Measurements from ENCODE around the gene TMEM178B.

TMEM178B gene

GRCh38 chr7:141210862-141211261 lies 137.0 kb downstream of the TMEM178B start:
- no peak for TF ChIP-seq CTCF (IDR thresholded peaks at IDR 0.05; ENCODE audit: borderline replicate concordance, control extremely low read depth, extremely low read depth, insufficient read depth, missing control alignments)
- in situ Hi-C loops (cut with MboI; ENCODE audit: low sequenced_read_pairs, unreplicated experiment), result loop anchor here (25.0 kb wide), 1 partner anchor 399 kb away; no protein-coding TSS in a partner anchor
- no peak for DNase-seq (ENCODE audit: low spot score)

- DNase-seq (ENCODE audit: low spot score), result no peak
- in situ Hi-C loops (cut with MboI; ENCODE audit: low sequenced_read_pairs, unreplicated experiment), result loop anchor here (25.0 kb wide), 1 partner anchor 401 kb away; no protein-coding TSS in a partner anchor
- TF ChIP-seq CTCF (IDR thresholded peaks at IDR 0.05; ENCODE audit: borderline replicate concordance, control extremely low read depth, extremely low read depth, insufficient read depth, missing control alignments), result no peak
Observed at GRCh38 chr7:141213226-141213625, 139.4 kb downstream of the TMEM178B start.

GRCh38 chr7:141217938-141218337 lies 144.1 kb downstream of the TMEM178B start:
- no peak for TF ChIP-seq CTCF (IDR thresholded peaks at IDR 0.05; ENCODE audit: borderline replicate concordance, control extremely low read depth, extremely low read depth, insufficient read depth, missing control alignments)
- in situ Hi-C loops (cut with MboI; ENCODE audit: low sequenced_read_pairs, unreplicated experiment), result loop anchor here (25.0 kb wide), 1 partner anchor 406 kb away; no protein-coding TSS in a partner anchor
- DNase-seq (ENCODE audit: low spot score), result no peak

- DNase-seq (ENCODE audit: low spot score), result no peak
- no peak for TF ChIP-seq CTCF (IDR thresholded peaks at IDR 0.05; ENCODE audit: borderline replicate concordance, control extremely low read depth, extremely low read depth, insufficient read depth, missing control alignments)
- in situ Hi-C loops (cut with MboI; ENCODE audit: low sequenced_read_pairs, unreplicated experiment), result loop anchor here (25.0 kb wide), 1 partner anchor 407 kb away; no protein-coding TSS in a partner anchor
Observed at GRCh38 chr7:141218941-141219340, 145.1 kb downstream of the TMEM178B start.

- in situ Hi-C loops (cut with MboI; ENCODE audit: low sequenced_read_pairs, unreplicated experiment), result loop anchor here (25.0 kb wide), 1 partner anchor 408 kb away; no protein-coding TSS in a partner anchor
- no peak for DNase-seq (ENCODE audit: low spot score)
- TF ChIP-seq CTCF (IDR thresholded peaks at IDR 0.05; ENCODE audit: borderline replicate concordance, control extremely low read depth, extremely low read depth, insufficient read depth, missing control alignments), result peak; percentile 30
Observed at GRCh38 chr7:141220263-141220880, 146.5 kb downstream of the TMEM178B start.

- no peak for DNase-seq (ENCODE audit: low spot score)
- no peak for TF ChIP-seq CTCF (IDR thresholded peaks at IDR 0.05; ENCODE audit: borderline replicate concordance, control extremely low read depth, extremely low read depth, insufficient read depth, missing control alignments)
- in situ Hi-C loops (cut with MboI; ENCODE audit: low sequenced_read_pairs, unreplicated experiment), result loop anchor here (25.0 kb wide), 1 partner anchor 409 kb away; no protein-coding TSS in a partner anchor
Observed at GRCh38 chr7:141221007-141221612, 147.2 kb downstream of the TMEM178B start.

All from GM13976 (cell line).